ENCODE results near the gene SRGAP3. TPM values are rescaled to one million over a fixed set of nuclear protein-coding genes. Genes with fewer than 3 reads are reported as not detected.

Gene SRGAP3
- total and polyA plus RNA-seq, 5 donors, result 1.4 to 7.9 (median 2.7) TPM

DNA sequence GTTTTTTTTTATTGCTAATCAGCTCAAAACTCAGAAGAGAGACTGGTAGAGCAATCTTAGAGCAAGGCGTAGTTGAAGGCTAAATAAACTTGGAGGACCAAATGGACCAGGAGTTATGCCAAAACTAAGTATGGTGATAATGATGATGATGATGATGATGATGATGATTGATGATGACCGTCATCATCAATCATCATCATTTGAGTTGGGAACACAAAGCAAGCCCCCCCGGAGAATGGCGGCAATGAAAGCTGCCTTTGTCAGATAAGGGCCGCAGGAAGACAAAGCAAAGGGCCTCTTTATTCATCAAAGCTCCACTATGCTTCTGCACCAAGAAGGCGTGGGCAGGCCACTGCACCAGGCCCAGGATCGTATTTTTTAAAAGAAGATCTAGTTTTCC, 204.1 kb downstream of the SRGAP3 start:
- no peaks in the 10 kb centered on the region for H3K27me3 ChIP-seq (ENCODE audit: control insufficient read depth, insufficient read depth)
- WGBS, result 87% methylated on average over 7 of the region's 7 CpGs
- no peaks in the 10 kb centered on the region for H3K4me1 ChIP-seq (ENCODE audit: control insufficient read depth, insufficient read depth, low read length)
- ATAC-seq (no peak), DNase-seq (no peak)
- no peaks in the 10 kb centered on the region for H3K9me3 ChIP-seq (ENCODE audit: control insufficient read depth, low read length)
- H3K4me3 ChIP-seq (ENCODE audit: low read length), result no peak overlapping the region
- intact Hi-C loops (cut with DNase I), result no loop called here
- H3K27ac ChIP-seq (ENCODE audit: low read length), result no peak overlapping the region

DNA sequence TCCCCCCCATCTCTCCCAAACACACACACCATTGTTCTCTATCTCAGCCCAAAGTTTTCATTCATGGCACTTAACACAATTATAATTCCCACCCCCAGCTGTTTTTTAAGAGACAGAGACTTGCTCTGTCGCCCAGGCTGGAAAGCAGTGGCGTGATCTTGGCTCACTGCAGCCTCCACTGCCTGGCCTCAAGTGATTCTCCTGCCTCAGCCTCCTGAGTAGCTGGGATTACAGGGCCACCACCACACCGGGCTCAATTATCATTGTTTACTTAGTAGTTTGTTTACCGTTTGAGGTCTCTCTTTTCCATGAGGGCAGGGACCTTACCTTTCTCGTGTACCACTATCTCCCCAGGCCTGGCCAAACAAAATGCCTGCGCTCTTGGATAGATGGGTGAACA, 206.4 kb downstream of the SRGAP3 start:
- Histone ChIP-seq H3K27me3 (ENCODE audit: control insufficient read depth, insufficient read depth) (no peaks in the 10 kb centered on the region), H3K9me3 (ENCODE audit: control insufficient read depth, low read length) (no peaks in the 10 kb centered on the region), H3K4me3 (ENCODE audit: low read length) (no peak overlapping the region), H3K4me1 (ENCODE audit: control insufficient read depth, insufficient read depth, low read length) (no peaks in the 10 kb centered on the region), H3K27ac (ENCODE audit: low read length) (no peak overlapping the region)
- 68% methylated on average over 6 of the region's 6 CpGs for WGBS
- ATAC-seq, result no peak
- no peak for DNase-seq
- intact Hi-C loops (cut with DNase I), result no loop called here

DNA sequence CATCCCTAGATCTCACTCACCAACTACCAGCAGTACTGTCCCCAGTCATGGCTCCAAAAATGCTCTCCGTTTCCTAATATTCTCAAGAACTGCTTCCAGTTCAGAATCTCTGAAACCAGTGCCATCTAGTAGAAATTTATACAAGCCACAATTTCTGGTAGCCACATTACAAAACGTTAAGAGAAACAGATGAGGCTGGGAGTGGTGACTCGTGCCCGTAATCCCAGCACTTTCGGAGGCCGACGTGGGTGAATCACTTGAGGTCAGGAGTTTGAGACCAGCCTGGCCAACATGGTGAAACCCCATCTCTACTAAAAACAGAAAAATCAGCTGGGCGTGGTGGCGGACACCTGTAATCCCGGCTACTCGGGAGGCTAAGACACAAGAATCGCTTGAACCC, 207.8 kb downstream of the SRGAP3 start:
- H3K4me1 ChIP-seq (ENCODE audit: control insufficient read depth, insufficient read depth, low read length), result peaks cover 3% of the 10 kb centered on the region
- intact Hi-C loops (cut with DNase I), result no loop called here

DNA sequence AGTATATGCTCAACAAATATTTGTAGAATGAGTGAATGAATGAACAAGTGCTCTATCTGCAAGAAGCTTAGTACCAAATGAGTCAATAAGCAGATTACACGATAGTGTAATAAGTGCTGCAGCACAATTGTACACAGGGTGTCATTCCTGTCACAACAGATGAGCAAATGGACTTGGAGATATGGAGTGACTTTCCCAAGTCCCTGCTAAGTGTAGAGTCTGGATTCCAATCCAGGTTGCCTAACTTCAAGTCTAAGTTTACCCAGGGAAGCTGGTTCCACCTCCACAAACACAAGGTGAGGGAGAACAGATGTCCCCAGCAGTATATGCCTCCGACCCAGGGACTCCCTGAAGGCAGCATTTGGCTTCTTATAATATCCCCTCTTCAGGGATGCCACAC, 208.4 kb downstream of the SRGAP3 start:
- no peak for DNase-seq
- H3K4me1 ChIP-seq (ENCODE audit: control insufficient read depth, insufficient read depth, low read length), result peaks cover 3% of the 10 kb centered on the region
- WGBS, result 65% methylated on average over 2 of the region's 2 CpGs
- H3K27me3 ChIP-seq (ENCODE audit: control insufficient read depth, insufficient read depth), result no peaks in the 10 kb centered on the region
- no peak overlapping the region for H3K4me3 ChIP-seq (ENCODE audit: low read length)
- no peaks in the 10 kb centered on the region for H3K9me3 ChIP-seq (ENCODE audit: control insufficient read depth, low read length)
- ATAC-seq, result no peak
- H3K27ac ChIP-seq (ENCODE audit: low read length), result no peak overlapping the region
- intact Hi-C loops (cut with DNase I), result no loop called here

More for the DNA sequence above, 207.8 kb downstream of the SRGAP3 start:
- DNase-seq, result no peak
- no peak for ATAC-seq
- H3K4me3 ChIP-seq (ENCODE audit: low read length), result no peak overlapping the region
- no peak overlapping the region for H3K27ac ChIP-seq (ENCODE audit: low read length)
- H3K27me3 ChIP-seq (ENCODE audit: control insufficient read depth, insufficient read depth), result no peaks in the 10 kb centered on the region
- H3K9me3 ChIP-seq (ENCODE audit: control insufficient read depth, low read length), result no peaks in the 10 kb centered on the region
- WGBS, result 98% methylated on average over 12 of the region's 12 CpGs

DNA sequence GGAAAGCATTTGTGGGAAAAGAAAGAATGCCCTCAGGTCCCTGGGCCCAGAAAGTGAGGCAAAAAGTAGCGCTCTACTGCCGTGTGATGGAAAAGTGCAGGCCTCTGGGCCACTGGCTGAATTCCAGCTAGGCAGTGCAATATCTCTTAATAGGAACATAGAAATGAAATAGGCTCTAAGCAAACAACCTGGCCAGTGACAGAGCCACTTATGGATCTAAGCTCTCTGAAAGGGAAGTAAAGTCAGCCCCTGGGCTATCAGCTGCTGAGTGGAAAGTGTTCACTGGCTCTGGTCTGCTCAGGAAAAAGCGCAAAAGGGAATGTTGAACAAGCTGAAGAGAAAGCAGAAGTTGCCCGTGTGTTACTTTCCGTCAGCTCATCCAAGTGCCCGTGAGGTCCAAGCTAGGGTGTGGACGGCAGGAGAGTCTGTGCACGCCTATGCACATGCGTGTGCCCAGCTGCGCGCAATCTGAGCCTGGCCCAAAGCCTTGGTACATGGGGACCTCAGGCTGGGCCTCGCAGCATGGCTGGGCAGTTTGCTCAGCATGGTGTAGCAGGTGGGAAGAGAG, 212.2 kb downstream of the SRGAP3 start:
- Histone ChIP-seq H3K27me3 (ENCODE audit: control insufficient read depth, insufficient read depth) (no peaks in the 10 kb centered on the region), H3K9me3 (ENCODE audit: control insufficient read depth, low read length) (no peaks in the 10 kb centered on the region), H3K4me3 (ENCODE audit: low read length) (no peak overlapping the region), H3K27ac (ENCODE audit: low read length) (no peak overlapping the region), H3K4me1 (ENCODE audit: control insufficient read depth, insufficient read depth, low read length) (peaks cover 3% of the 10 kb centered on the region)
- ATAC-seq (peak; percentile 54 to 56), DNase-seq (peak in 2 of 3 donors; percentile 68 to 70)
- intact Hi-C loops (cut with DNase I), result no loop called here
- 61% methylated on average over 12 of the region's 12 CpGs for WGBS

DNA sequence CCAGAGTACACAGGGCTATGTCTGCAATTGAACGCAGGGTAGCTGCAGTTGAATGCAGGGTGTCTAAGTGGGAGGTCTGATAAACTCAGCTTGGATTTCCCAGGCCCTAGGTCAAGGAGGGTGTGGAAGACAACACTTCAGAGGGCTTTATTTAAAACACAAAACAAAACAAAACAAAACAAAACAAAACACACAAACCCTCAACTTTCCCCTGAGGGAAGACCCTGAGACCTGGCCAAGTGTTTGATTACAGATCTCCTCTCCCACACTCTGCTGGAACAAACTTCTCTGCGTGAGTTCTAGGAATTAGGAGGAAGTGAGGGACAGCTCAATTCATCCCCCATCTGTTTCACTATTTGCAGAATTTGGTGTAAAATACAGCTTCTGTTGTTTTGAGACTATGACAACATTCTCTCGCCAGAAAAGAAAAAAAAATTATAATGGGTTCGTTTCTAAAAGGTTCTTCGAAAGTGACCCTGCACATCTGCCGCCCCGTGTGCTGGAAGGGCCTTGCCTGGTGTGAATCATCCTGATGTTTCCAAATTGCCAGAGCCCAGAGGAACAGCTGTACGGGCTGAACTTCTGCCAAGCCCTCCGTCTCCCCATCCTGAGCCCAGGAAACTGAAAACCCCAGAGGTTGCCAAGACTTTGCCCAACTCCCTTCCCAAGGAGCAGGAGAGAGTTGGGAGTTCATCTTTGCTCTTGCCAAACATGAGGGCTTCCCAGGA, 212.9 kb downstream of the SRGAP3 start:
- ATAC-seq, result peak; percentile 81 to 83

DNA sequence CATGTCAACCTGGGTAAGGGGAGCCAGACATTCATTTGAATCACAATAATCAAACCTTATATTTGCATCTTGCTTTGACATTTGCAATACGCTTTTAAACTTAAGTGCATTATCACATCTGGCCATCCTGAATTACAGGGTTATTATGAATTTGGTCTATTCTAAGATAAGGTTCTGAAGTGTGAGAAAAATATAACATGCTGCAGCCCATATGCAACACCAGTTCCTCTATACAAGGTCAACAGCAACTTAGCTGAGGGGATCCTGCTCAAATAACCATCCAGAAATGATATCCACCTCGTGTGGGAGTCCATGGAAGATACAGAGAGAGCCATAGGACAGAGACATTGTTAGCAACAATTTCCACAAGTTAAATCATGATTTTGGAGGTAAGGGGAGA, 213.5 kb downstream of the SRGAP3 start:
- 70% methylated on average over 2 of the region's 2 CpGs for WGBS

More for the DNA sequence above, 212.9 kb downstream of the SRGAP3 start:
- no peak overlapping the region for H3K4me3 ChIP-seq (ENCODE audit: low read length)
- peaks cover 3% of the 10 kb centered on the region for H3K4me1 ChIP-seq (ENCODE audit: control insufficient read depth, insufficient read depth, low read length)
- peak; percentile 81 to 89 (median 87) for DNase-seq
- no peaks in the 10 kb centered on the region for H3K27me3 ChIP-seq (ENCODE audit: control insufficient read depth, insufficient read depth)
- no peaks in the 10 kb centered on the region for H3K9me3 ChIP-seq (ENCODE audit: control insufficient read depth, low read length)
- WGBS, result 20% methylated on average over 9 of the region's 9 CpGs
- intact Hi-C loops (cut with DNase I), result no loop called here
- H3K27ac ChIP-seq (ENCODE audit: low read length), result no peak overlapping the region

DNA sequence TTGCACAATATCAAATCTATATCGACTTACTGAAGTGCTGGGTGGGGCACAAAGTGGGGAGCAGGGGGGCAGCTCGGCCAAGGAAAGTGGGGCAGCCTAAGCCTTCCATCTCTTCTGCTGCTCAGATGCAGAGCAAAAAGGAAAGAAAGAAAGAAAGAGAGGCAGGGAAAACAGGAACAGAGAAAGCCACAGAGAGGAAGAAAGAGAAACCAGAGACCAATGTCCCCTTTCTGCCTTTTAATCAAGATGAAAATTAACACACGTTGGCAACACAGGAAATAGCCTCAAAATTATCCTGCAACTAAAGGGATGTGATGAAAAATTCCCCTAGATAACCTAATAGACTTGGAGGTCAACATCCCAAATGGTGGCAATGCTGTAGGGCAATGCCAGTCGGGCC, 214.0 kb downstream of the SRGAP3 start:
- DNase-seq (no peak), ATAC-seq (no peak)
- WGBS, result 58% methylated on average over 4 of the region's 4 CpGs
- Histone ChIP-seq H3K9me3 (ENCODE audit: control insufficient read depth, low read length) (no peaks in the 10 kb centered on the region), H3K4me3 (ENCODE audit: low read length) (no peak overlapping the region), H3K27me3 (ENCODE audit: control insufficient read depth, insufficient read depth) (no peaks in the 10 kb centered on the region), H3K27ac (ENCODE audit: low read length) (no peak overlapping the region), H3K4me1 (ENCODE audit: control insufficient read depth, insufficient read depth, low read length) (peaks cover 3% of the 10 kb centered on the region)
- intact Hi-C loops (cut with DNase I), result no loop called here

More for the DNA sequence above, 213.5 kb downstream of the SRGAP3 start:
- Histone ChIP-seq H3K27ac (ENCODE audit: low read length) (no peak overlapping the region), H3K27me3 (ENCODE audit: control insufficient read depth, insufficient read depth) (no peaks in the 10 kb centered on the region), H3K9me3 (ENCODE audit: control insufficient read depth, low read length) (no peaks in the 10 kb centered on the region), H3K4me3 (ENCODE audit: low read length) (no peak overlapping the region), H3K4me1 (ENCODE audit: control insufficient read depth, insufficient read depth, low read length) (peaks cover 3% of the 10 kb centered on the region)
- intact Hi-C loops (cut with DNase I), result no loop called here
- DNase-seq (no peak), ATAC-seq (no peak)

DNA sequence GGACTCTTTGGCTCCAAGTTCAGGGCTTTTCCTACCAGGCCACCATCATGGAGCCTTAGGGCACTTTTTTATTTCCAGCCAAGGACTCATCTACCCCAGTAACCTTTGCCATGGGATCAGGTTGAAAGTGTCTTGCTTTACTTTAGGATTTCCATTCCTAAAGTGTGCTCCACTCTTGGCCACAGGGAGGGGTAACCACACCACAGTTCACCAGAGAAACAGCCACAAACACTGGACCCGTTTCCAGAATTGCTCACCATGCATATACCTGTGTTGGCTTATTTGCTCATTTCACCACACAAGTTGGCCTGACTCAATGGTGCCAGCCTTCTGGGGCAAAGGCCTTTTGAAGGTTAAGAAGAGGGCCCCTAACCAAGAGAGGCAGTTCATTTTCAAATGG, 215.6 kb downstream of the SRGAP3 start:
- intact Hi-C loops (cut with DNase I), result no loop called here
- no peak for DNase-seq
- Histone ChIP-seq H3K4me3 (ENCODE audit: low read length) (no peak overlapping the region), H3K27ac (ENCODE audit: low read length) (no peak overlapping the region), H3K27me3 (ENCODE audit: control insufficient read depth, insufficient read depth) (no peaks in the 10 kb centered on the region), H3K9me3 (ENCODE audit: control insufficient read depth, low read length) (no peaks in the 10 kb centered on the region), H3K4me1 (ENCODE audit: control insufficient read depth, insufficient read depth, low read length) (peaks cover 3% of the 10 kb centered on the region)
- WGBS, result 80% methylated on average over 1 of the region's 1 CpG
- no peak for ATAC-seq

DNA sequence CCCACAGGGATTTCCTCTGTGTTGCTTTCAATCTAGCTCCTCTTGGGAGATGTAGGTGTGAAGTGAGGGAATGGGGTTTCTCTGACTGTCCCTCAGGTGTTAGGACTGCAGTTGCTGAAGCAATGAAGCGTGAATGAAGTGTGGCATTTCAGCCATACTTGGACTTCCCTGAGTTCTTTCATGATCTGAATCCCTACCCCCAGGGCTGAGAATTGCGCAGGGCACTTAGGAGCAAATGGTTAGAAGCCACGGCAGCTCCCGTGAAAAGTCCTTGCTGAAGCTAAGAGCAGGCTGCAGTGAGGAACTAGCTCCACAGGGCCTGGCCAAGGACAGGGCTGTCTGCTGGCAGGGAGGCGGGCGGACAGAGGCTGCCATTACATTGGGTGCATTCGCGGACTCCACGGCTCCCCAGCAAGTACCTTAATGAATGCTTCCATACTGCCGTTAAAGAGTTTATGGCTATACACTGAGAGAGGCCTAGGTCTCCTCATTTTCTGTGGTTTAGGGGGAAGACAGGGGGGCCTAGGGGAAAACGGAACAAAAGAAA, 217.1 kb downstream of the SRGAP3 start:
- Histone ChIP-seq H3K27me3 (ENCODE audit: control insufficient read depth, insufficient read depth) (no peaks in the 10 kb centered on the region), H3K4me1 (ENCODE audit: control insufficient read depth, insufficient read depth, low read length) (peaks cover 4% of the 10 kb centered on the region), H3K27ac (ENCODE audit: low read length) (no peak overlapping the region), H3K9me3 (ENCODE audit: control insufficient read depth, low read length) (no peaks in the 10 kb centered on the region), H3K4me3 (ENCODE audit: low read length) (no peak overlapping the region)
- 95% methylated on average over 11 of the region's 11 CpGs for WGBS
- intact Hi-C loops (cut with DNase I), result no loop called here
- no peak for DNase-seq
- no peak for ATAC-seq

DNA sequence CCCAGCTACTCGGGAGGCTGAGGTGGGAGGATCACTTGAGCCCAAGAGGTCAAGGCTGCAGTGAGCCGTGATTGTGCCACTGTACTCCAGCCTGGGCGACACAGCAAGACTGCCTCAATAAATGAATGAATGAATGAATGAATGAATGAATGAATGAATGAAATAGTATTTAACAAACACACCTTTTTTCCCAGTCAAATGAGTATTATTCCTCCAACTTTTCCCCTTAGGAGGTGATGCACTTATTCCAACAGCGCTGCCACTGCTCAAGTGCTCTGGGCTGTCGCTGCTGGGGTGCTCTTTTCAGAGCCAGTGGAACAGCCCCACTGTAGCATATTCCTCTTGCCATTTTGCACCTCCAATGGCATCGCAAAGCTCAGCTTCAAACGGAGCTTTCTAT, 219.4 kb downstream of the SRGAP3 start:
- Histone ChIP-seq H3K9me3 (ENCODE audit: control insufficient read depth, low read length) (no peaks in the 10 kb centered on the region), H3K4me3 (ENCODE audit: low read length) (no peak overlapping the region), H3K4me1 (ENCODE audit: control insufficient read depth, insufficient read depth, low read length) (peaks cover 2% of the 10 kb centered on the region), H3K27me3 (ENCODE audit: control insufficient read depth, insufficient read depth) (no peaks in the 10 kb centered on the region), H3K27ac (ENCODE audit: low read length) (no peak overlapping the region)
- WGBS, result 99% methylated on average over 7 of the region's 7 CpGs
- DNase-seq, result no peak
- intact Hi-C loops (cut with DNase I), result no loop called here
- ATAC-seq, result no peak

Measured in right cardiac atrium (tissue), 5 donors.